ENCODE data around the gene ESR1. TPM values are rescaled to one million over a fixed set of nuclear protein-coding genes. Genes with fewer than 3 reads are reported as not detected.

Gene ESR1
- polyA plus RNA-seq, 3 donors: 0.61 to 0.79 (median 0.71) TPM

GRCh38 chr6:152166497-152166896 lies 359.0 kb downstream of the ESR1 start:
- no peak for DNase-seq (ENCODE audit: low read depth in 3 of 3, low spot score in 2 of 3)

- DNase-seq (ENCODE audit: low read depth in 3 of 3, low spot score in 2 of 3): no peak
These were observed 359.4 kb downstream of the ESR1 start for GRCh38 chr6:152166897-152167296.

- no peak for DNase-seq (ENCODE audit: low read depth in 3 of 3, low spot score in 2 of 3)
These were observed 360.4 kb downstream of the ESR1 start for GRCh38 chr6:152167641-152168603.

GRCh38 chr6:152170313-152170701 lies 362.8 kb downstream of the ESR1 start:
- DNase-seq (ENCODE audit: low read depth in 3 of 3, low spot score in 2 of 3): no peak

GRCh38 chr6:152170702-152171667 lies 363.5 kb downstream of the ESR1 start:
- DNase-seq (ENCODE audit: low read depth in 3 of 3, low spot score in 2 of 3): no peak

- DNase-seq (ENCODE audit: low read depth in 3 of 3, low spot score in 2 of 3): no peak
These were observed 365.8 kb downstream of the ESR1 start for GRCh38 chr6:152173321-152173720.

GRCh38 chr6:152173957-152174356 lies 366.5 kb downstream of the ESR1 start:
- no peak for DNase-seq (ENCODE audit: low read depth in 3 of 3, low spot score in 2 of 3)

GRCh38 chr6:152176268-152176667 lies 368.8 kb downstream of the ESR1 start:
- DNase-seq (ENCODE audit: low read depth in 3 of 3, low spot score in 2 of 3): no peak
